ENCODE measurements around the gene MEST.

Gene MEST

GRCh38 chr7:130483031-130483430 is 8.9 kb upstream of the MEST start:
- Histone ChIP-seq H3K4me1 (ENCODE audit: control insufficient read depth, insufficient read depth, low read length) (no peaks in the 10 kb centered on the region), H3K9me3 (ENCODE audit: control insufficient read depth, insufficient read depth, low read length) (no peaks in the 10 kb centered on the region), H3K27ac (ENCODE audit: low read length) (no peak overlapping the region), H3K27me3 (ENCODE audit: control insufficient read depth, insufficient read depth, low read length) (no peaks in the 10 kb centered on the region), H3K36me3 (ENCODE audit: control insufficient read depth, insufficient read depth, low read length) (no peaks in the 10 kb centered on the region), H3K4me3 (ENCODE audit: low read length) (no peak overlapping the region)
- no peak for DNase-seq (ENCODE audit: low read depth, low spot score)
- no CpG with 5 or more reads among the region's 3 CpGs for WGBS (ENCODE audit: insufficient coverage, insufficient read length)

- H3K27ac ChIP-seq (ENCODE audit: low read length), result no peak overlapping the region
- no peaks in the 10 kb centered on the region for H3K36me3 ChIP-seq (ENCODE audit: control insufficient read depth, insufficient read depth, low read length)
- no CpG with 5 or more reads among the region's 11 CpGs for WGBS (ENCODE audit: insufficient coverage, insufficient read length)
- no peak overlapping the region for H3K4me3 ChIP-seq (ENCODE audit: low read length)
- DNase-seq (ENCODE audit: low read depth, low spot score), result no peak
- peaks cover 1% of the 10 kb centered on the region; the same call in 1 of the 2 replicates for H3K4me1 ChIP-seq (ENCODE audit: control insufficient read depth, insufficient read depth, low read length)
- H3K27me3 ChIP-seq (ENCODE audit: control insufficient read depth, insufficient read depth, low read length), result no peaks in the 10 kb centered on the region
- no peaks in the 10 kb centered on the region for H3K9me3 ChIP-seq (ENCODE audit: control insufficient read depth, insufficient read depth, low read length)
These were observed 6.2 kb upstream of the MEST start for GRCh38 chr7:130485734-130486113.

DNA sequence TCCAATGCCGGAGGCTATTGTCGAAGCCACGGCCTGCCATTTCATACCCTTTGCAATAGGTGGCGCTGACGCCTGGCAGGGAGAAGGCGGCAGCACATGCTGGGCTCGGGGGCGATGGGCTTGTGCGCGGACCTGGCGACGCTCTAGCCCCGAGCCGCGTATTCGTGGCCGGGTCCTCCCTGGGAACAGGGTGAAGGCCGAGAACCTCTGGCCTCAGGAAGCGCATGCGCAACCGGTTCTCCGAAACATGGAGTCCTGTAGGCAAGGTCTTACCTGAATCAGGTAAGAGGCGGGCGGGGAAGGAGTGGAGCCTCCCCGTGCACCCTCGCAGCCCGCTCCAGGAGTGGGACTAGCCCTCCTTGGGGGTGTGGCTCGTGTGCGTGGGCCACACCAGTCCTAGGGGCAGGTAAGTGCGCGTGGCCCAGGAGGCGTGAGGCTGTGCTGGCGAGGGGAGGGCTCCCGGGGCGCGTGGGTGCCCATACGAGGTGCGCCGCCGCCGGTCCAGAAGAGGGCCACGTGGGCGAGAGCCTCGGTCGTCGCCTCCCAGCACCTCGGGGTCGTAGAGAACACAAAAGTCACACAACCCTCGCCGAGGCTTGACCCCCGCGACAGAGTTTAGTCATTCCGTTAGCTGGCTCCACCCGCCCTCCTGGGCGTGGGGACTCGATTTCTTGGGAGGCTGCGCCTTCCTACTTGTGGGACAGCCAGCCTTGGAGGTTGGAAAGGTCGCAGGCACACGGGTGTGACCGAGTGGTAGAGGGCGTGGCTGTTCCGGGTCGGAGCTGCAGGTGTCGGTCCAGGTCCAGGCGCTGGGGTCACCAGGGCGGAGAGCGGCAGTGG is 5.6 kb upstream of the MEST start:
- Histone ChIP-seq H3K36me3 (ENCODE audit: control insufficient read depth, insufficient read depth, low read length) (no peaks in the 10 kb centered on the region), H3K4me1 (ENCODE audit: control insufficient read depth, insufficient read depth, low read length) (peaks cover 1% of the 10 kb centered on the region; the same call in 1 of the 2 replicates), H3K4me3 (ENCODE audit: low read length) (peak overlapping the region; percentile 77; the same call in 1 of the 2 replicates), H3K27me3 (ENCODE audit: control insufficient read depth, insufficient read depth, low read length) (no peaks in the 10 kb centered on the region), H3K27ac (ENCODE audit: low read length) (no peak overlapping the region), H3K9me3 (ENCODE audit: control insufficient read depth, insufficient read depth, low read length) (no peaks in the 10 kb centered on the region)
- no CpG with 5 or more reads among the region's 67 CpGs for WGBS (ENCODE audit: insufficient coverage, insufficient read length)
- peak; percentile 89 for DNase-seq (ENCODE audit: low read depth, low spot score)

DNA sequence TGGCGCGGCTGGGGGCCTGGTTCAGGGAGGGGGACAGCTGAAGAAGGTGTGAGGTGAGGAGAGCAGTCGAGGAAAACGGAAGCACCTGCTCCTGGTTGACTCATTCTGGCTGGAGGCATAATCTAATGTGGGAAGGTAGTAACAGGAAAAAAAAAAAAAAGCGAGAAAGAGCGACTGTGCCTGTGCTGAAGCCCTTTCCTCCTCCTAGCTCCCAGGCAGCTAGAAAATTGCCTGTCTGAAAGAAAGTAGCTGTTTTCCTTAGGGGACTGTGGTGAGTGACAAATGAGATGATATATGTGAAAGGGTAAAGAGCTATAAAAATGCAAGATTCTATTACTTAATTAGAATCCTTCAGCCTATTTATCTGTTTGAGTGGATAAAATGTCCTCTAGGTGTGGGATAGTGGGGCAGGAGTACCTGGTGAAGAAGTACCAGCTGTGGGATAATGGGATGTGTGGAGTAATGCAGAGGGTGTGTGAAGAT is 4.9 kb upstream of the MEST start:
- no CpG with 5 or more reads among the region's 6 CpGs for WGBS (ENCODE audit: insufficient coverage, insufficient read length)
- no peak overlapping the region for H3K27ac ChIP-seq (ENCODE audit: low read length)

DNA sequence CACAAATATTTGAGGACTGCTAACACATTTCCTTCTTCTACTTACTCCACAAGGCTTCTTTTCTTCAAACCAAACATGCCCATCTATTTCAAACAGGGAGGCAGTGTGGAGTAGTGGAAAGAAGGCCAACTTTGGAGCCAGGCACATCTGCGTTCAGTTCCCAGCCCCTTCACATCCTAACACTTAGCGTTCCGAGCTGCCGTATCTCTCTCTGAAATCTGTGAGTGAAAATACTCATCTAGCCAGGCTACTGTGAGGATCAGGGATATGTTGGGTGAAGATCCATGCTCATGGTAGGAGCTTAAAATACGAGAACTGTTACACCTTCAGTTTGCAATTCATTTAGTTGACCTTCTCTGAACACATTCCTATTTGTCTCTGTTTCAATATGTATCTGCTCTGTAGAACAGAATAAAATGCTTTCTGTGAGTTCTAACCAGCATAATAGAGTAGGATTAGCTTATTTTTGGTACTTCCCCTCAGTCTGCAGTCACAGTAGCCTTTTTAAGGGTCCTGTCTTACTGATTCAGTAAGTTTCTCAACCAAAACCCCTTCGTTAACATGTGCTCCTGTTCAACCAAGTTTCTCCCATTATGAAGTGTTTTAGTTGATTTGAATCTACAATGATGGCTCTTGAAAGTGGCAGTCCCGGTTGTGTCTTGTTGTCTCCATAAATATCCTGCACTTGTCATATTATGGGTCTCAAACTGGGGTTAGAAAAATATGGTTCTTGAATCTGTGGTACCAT is 3.3 kb upstream of the MEST start:
- Histone ChIP-seq H3K4me3 (ENCODE audit: low read length) (no peak overlapping the region), H3K36me3 (ENCODE audit: control insufficient read depth, insufficient read depth, low read length) (no peaks in the 10 kb centered on the region), H3K27me3 (ENCODE audit: control insufficient read depth, insufficient read depth, low read length) (no peaks in the 10 kb centered on the region; the same call in 1 of the 2 replicates), H3K9me3 (ENCODE audit: control insufficient read depth, insufficient read depth, low read length) (no peaks in the 10 kb centered on the region), H3K4me1 (ENCODE audit: control insufficient read depth, insufficient read depth, low read length) (peaks cover 1% of the 10 kb centered on the region; the same call in 1 of the 2 replicates), H3K27ac (ENCODE audit: low read length) (no peak overlapping the region)
- no CpG with 5 or more reads among the region's 7 CpGs for WGBS (ENCODE audit: insufficient coverage, insufficient read length)
- no peak for DNase-seq (ENCODE audit: low read depth, low spot score)

More for the DNA sequence above, 4.9 kb upstream of the MEST start:
- Histone ChIP-seq H3K27me3 (ENCODE audit: control insufficient read depth, insufficient read depth, low read length) (no peaks in the 10 kb centered on the region), H3K36me3 (ENCODE audit: control insufficient read depth, insufficient read depth, low read length) (no peaks in the 10 kb centered on the region), H3K4me1 (ENCODE audit: control insufficient read depth, insufficient read depth, low read length) (peaks cover 1% of the 10 kb centered on the region; the same call in 1 of the 2 replicates), H3K9me3 (ENCODE audit: control insufficient read depth, insufficient read depth, low read length) (no peaks in the 10 kb centered on the region), H3K4me3 (ENCODE audit: low read length) (peak overlapping the region; percentile 77; the same call in 1 of the 2 replicates)
- DNase-seq (ENCODE audit: low read depth, low spot score), result no peak

GRCh38 chr7:130489140-130489983 is 2.5 kb upstream of the MEST start:
- WGBS (ENCODE audit: insufficient coverage, insufficient read length), result no CpG with 5 or more reads among the region's 10 CpGs
- H3K9me3 ChIP-seq (ENCODE audit: control insufficient read depth, insufficient read depth, low read length), result no peaks in the 10 kb centered on the region
- peaks cover 1% of the 10 kb centered on the region; the same call in 1 of the 2 replicates for H3K4me1 ChIP-seq (ENCODE audit: control insufficient read depth, insufficient read depth, low read length)
- H3K27ac ChIP-seq (ENCODE audit: low read length), result no peak overlapping the region
- H3K27me3 ChIP-seq (ENCODE audit: control insufficient read depth, insufficient read depth, low read length), result no peaks in the 10 kb centered on the region; the same call in 1 of the 2 replicates
- no peak overlapping the region for H3K4me3 ChIP-seq (ENCODE audit: low read length)
- H3K36me3 ChIP-seq (ENCODE audit: control insufficient read depth, insufficient read depth, low read length), result no peaks in the 10 kb centered on the region
- DNase-seq (ENCODE audit: low read depth, low spot score), result no peak

GRCh38 chr7:130490311-130490791 is 1.5 kb upstream of the MEST start:
- peak; percentile 31 for DNase-seq (ENCODE audit: low read depth, low spot score)
- Histone ChIP-seq H3K27ac (ENCODE audit: low read length) (no peak overlapping the region), H3K4me3 (ENCODE audit: low read length) (peak overlapping the region; percentile 11; the same call in 1 of the 2 replicates), H3K27me3 (ENCODE audit: control insufficient read depth, insufficient read depth, low read length) (no peaks in the 10 kb centered on the region; the same call in 1 of the 2 replicates), H3K9me3 (ENCODE audit: control insufficient read depth, insufficient read depth, low read length) (no peaks in the 10 kb centered on the region), H3K4me1 (ENCODE audit: control insufficient read depth, insufficient read depth, low read length) (peaks cover 1% of the 10 kb centered on the region; the same call in 1 of the 2 replicates), H3K36me3 (ENCODE audit: control insufficient read depth, insufficient read depth, low read length) (no peaks in the 10 kb centered on the region)
- WGBS (ENCODE audit: insufficient coverage, insufficient read length), result no CpG with 5 or more reads among the region's 21 CpGs

GRCh38 chr7:130490888-130491804 is 739 bp upstream of the MEST start:
- Histone ChIP-seq H3K4me1 (ENCODE audit: control insufficient read depth, insufficient read depth, low read length) (peaks cover 1% of the 10 kb centered on the region; the same call in 1 of the 2 replicates), H3K4me3 (ENCODE audit: low read length) (peak overlapping the region; percentile 11; the same call in 1 of the 2 replicates), H3K27me3 (ENCODE audit: control insufficient read depth, insufficient read depth, low read length) (no peaks in the 10 kb centered on the region; the same call in 1 of the 2 replicates), H3K36me3 (ENCODE audit: control insufficient read depth, insufficient read depth, low read length) (no peaks in the 10 kb centered on the region), H3K27ac (ENCODE audit: low read length) (no peak overlapping the region), H3K9me3 (ENCODE audit: control insufficient read depth, insufficient read depth, low read length) (no peaks in the 10 kb centered on the region)
- WGBS (ENCODE audit: insufficient coverage, insufficient read length), result no CpG with 5 or more reads among the region's 62 CpGs
- DNase-seq (ENCODE audit: low read depth, low spot score), result no peak
